ENCODE results near the gene BHLHE40. TPM values are rescaled to one million over a fixed set of nuclear protein-coding genes. Genes with fewer than 3 reads are reported as not detected.

The BHLHE40 gene
- total RNA-seq, 1 donor from 2014 or later, result 33.9 TPM

- H3K36me3 ChIP-seq, result no peaks in the 10 kb centered on the region
- TF ChIP-seq CTCF (IDR thresholded peaks at IDR 0.05; ENCODE audit: borderline replicate concordance), result no peak
- H3K4me1 ChIP-seq, result peaks cover 37% of the 10 kb centered on the region
- intact Hi-C loops (cut with micrococcal nuclease), result no loop called here
- no peaks in the 10 kb centered on the region for H3K9me3 ChIP-seq (replicated peaks)
- H3K4me3 ChIP-seq, result no peak overlapping the region
- H3K27me3 ChIP-seq (ENCODE audit: low read depth), result no peaks in the 10 kb centered on the region
- H3K27ac ChIP-seq (replicated peaks), result no peak overlapping the region
- DNase-seq, result no peak
Observed at GRCh38 chr3:5019411-5020241, 40.4 kb downstream of the BHLHE40 start.

- peaks cover 37% of the 10 kb centered on the region for H3K4me1 ChIP-seq
- H3K27me3 ChIP-seq (ENCODE audit: low read depth), result no peaks in the 10 kb centered on the region
- no peak for DNase-seq
- H3K27ac ChIP-seq (replicated peaks), result no peak overlapping the region
- H3K9me3 ChIP-seq (replicated peaks), result no peaks in the 10 kb centered on the region
- H3K4me3 ChIP-seq, result no peak overlapping the region
- no peak for TF ChIP-seq CTCF (IDR thresholded peaks at IDR 0.05; ENCODE audit: borderline replicate concordance)
- H3K36me3 ChIP-seq, result no peaks in the 10 kb centered on the region
- intact Hi-C loops (cut with micrococcal nuclease), result no loop called here
Observed at GRCh38 chr3:5020242-5020722, 41.0 kb downstream of the BHLHE40 start.

GRCh38 chr3:5021116-5022092, 42.2 kb downstream of the BHLHE40 start:
- Histone ChIP-seq H3K27ac (replicated peaks) (no peak overlapping the region), H3K4me3 (no peak overlapping the region), H3K27me3 (ENCODE audit: low read depth) (no peaks in the 10 kb centered on the region), H3K36me3 (no peaks in the 10 kb centered on the region), H3K4me1 (peaks cover 35% of the 10 kb centered on the region), H3K9me3 (replicated peaks) (no peaks in the 10 kb centered on the region)
- no peak for DNase-seq
- TF ChIP-seq CTCF (IDR thresholded peaks at IDR 0.05; ENCODE audit: borderline replicate concordance), result no peak
- intact Hi-C loops (cut with micrococcal nuclease), result no loop called here

- Histone ChIP-seq H3K4me1 (peaks cover 29% of the 10 kb centered on the region), H3K4me3 (no peak overlapping the region), H3K27ac (replicated peaks) (peak overlapping the region; percentile 42), H3K27me3 (ENCODE audit: low read depth) (no peaks in the 10 kb centered on the region), H3K9me3 (replicated peaks) (no peaks in the 10 kb centered on the region), H3K36me3 (no peaks in the 10 kb centered on the region)
- no peak for TF ChIP-seq CTCF (IDR thresholded peaks at IDR 0.05; ENCODE audit: borderline replicate concordance)
- DNase-seq, result no peak
- intact Hi-C loops (cut with micrococcal nuclease), result no loop called here
Observed at GRCh38 chr3:5022187-5022965, 43.1 kb downstream of the BHLHE40 start.
